Astrocyte (in vitro differentiated cells and primary cell): ENCODE data around the gene TMEM178B. TPM values are rescaled to one million over a fixed set of nuclear protein-coding genes. Genes with fewer than 3 reads are reported as not detected.
"Not testable (repeated sequence)": the region's sequence is repeated elsewhere in the genome, so short reads cannot be mapped to it uniquely, and the experiment has no call there.

Source experiments
- DNase-seq: peaks from one replicate; pipeline ENCODE4 v3.0.0-alpha.2; 2010; ENCODE audit warnings: low read depth
- FAIRE-seq: peaks from 2 replicates; lab custom pipeline; 2011; peaks lifted over from hg19 to GRCh38; lab: Jason Lieb, UNC
- H2AFZ ChIP-seq: 2 replicates; pipeline ENCODE4 v1.6.0; 2012; ENCODE audit warnings: low read depth, low read length, inconsistent platforms
- H3K27ac ChIP-seq: 2 replicates; pipeline ENCODE4 v1.5.1; 2011; ENCODE audit warnings: low read depth, low read length, inconsistent platforms
- H3K27me3 ChIP-seq: 2 replicates; pipeline ENCODE4 v1.6.0; 2011; ENCODE audit warnings: low read length, inconsistent platforms; ENCODE audit not compliant: insufficient read depth
- H3K36me3 ChIP-seq: 2 replicates; pipeline ENCODE4 v1.5.1; 2011; ENCODE audit warnings: low read length, inconsistent platforms; ENCODE audit not compliant: insufficient read depth
- H3K4me1 ChIP-seq: 2 replicates; pipeline ENCODE4 v1.5.1; 2011; ENCODE audit warnings: low read length, inconsistent platforms; ENCODE audit not compliant: insufficient read depth
- H3K4me2 ChIP-seq: 2 replicates; pipeline ENCODE4 v1.6.0; 2012; ENCODE audit warnings: low read length, inconsistent platforms
- H3K4me3 ChIP-seq: 2 replicates; pipeline ENCODE4 v1.5.1; 2011; ENCODE audit warnings: low read depth, mild to moderate bottlenecking, low read length, inconsistent platforms; ENCODE audit not compliant: insufficient read depth
- H3K79me2 ChIP-seq: 2 replicates; pipeline ENCODE4 v1.6.0; 2012; ENCODE audit warnings: mild to moderate bottlenecking, low read length, inconsistent platforms; ENCODE audit not compliant: insufficient read depth
- H3K9ac ChIP-seq: 2 replicates; pipeline ENCODE4 v1.6.0; 2012; ENCODE audit warnings: mild to moderate bottlenecking, low read length, inconsistent platforms
- H3K9me3 ChIP-seq: 2 replicates; pipeline ENCODE4 v1.5.1; 2012; ENCODE audit warnings: low read depth, mild to moderate bottlenecking, low read length, inconsistent platforms; ENCODE audit not compliant: insufficient read depth
- H4K20me1 ChIP-seq: 2 replicates; pipeline ENCODE4 v1.6.0; 2012; ENCODE audit warnings: low read length, inconsistent platforms; ENCODE audit not compliant: insufficient read depth
- H3K27ac Mint-ChIP-seq: one replicate; pipeline ENCODE4 v1.8.0; 2021; ENCODE audit warnings: mild to moderate bottlenecking, mixed read lengths; ENCODE audit not compliant: unreplicated experiment
- H3K27me3 Mint-ChIP-seq: one replicate; pipeline ENCODE4 v1.8.0; 2021; ENCODE audit warnings: low read depth, mixed read lengths; ENCODE audit not compliant: unreplicated experiment
- H3K36me3 Mint-ChIP-seq: one replicate; pipeline ENCODE4 v1.8.0; 2021; ENCODE audit warnings: low read depth, mixed read lengths; ENCODE audit not compliant: unreplicated experiment
- H3K4me1 Mint-ChIP-seq: one replicate; pipeline ENCODE4 v1.8.0; 2021; ENCODE audit warnings: low read depth, mixed read lengths; ENCODE audit not compliant: unreplicated experiment
- H3K4me3 Mint-ChIP-seq: one replicate; pipeline ENCODE4 v1.8.0; 2021; ENCODE audit warnings: mild to moderate bottlenecking, moderate library complexity, mixed read lengths; ENCODE audit not compliant: unreplicated experiment
- H3K9me3 Mint-ChIP-seq: one replicate; pipeline ENCODE4 v1.8.0; 2021; ENCODE audit warnings: mild to moderate bottlenecking, mixed read lengths; ENCODE audit not compliant: unreplicated experiment
- EZH2 ChIP-seq: IDR thresholded peaks from 2 replicates; pipeline ENCODE4 v1.6.1; 2012; ENCODE audit warnings: mild to moderate bottlenecking, low read length, inconsistent platforms; ENCODE audit not compliant: insufficient read depth
- total RNA-seq: library from RNA; stranded (reverse); gene quantifications from 2 replicates; pipeline ENCODE4 v1.2.1, GENCODE V29; 2021
- TF ChIP-seq, protein P1 (sequence below): IDR thresholded peaks from 2 replicates; pipeline ENCODE4 v1.5.1; 2011; ENCODE audit warnings: low read depth, mild to moderate bottlenecking, inconsistent platforms, low read length, moderate library complexity; ENCODE audit not compliant: insufficient read depth

Gene TMEM178B
- total RNA-seq, 1 donor from 2014 or later: 3.9 TPM

DNA sequence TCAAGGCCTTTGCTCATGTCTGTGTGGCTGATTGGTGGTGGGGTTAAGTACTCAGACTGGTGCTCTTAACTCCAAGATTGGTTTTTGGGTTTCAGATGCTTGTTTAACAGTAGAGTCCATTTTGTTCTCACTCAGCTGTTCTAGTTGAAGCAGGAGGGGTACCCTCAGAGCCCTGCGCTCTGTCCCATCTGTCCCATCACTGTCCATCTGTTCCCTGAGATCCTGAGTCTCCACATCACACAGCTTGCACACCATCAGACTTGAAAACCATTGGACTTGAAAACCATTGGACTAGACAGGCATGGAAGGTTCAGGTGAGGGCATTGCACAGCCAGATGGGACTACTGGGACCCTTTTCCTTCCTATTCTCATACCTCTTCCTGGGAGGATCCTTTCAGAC, 39.3 kb downstream of the TMEM178B start:
- H3K9me3 ChIP-seq: no peaks in the 10 kb centered on the region
- Mint-ChIP-seq H3K27ac (no peak overlapping the region), H3K36me3 (no peaks in the 10 kb centered on the region), H3K4me3 (no peak overlapping the region), H3K27me3 (peaks cover 5% of the 10 kb centered on the region), H3K4me1 (no peaks in the 10 kb centered on the region), H3K9me3 (peaks cover 1% of the 10 kb centered on the region)
- TF ChIP-seq EZH2: no peak
- TF ChIP-seq, protein P1, sequence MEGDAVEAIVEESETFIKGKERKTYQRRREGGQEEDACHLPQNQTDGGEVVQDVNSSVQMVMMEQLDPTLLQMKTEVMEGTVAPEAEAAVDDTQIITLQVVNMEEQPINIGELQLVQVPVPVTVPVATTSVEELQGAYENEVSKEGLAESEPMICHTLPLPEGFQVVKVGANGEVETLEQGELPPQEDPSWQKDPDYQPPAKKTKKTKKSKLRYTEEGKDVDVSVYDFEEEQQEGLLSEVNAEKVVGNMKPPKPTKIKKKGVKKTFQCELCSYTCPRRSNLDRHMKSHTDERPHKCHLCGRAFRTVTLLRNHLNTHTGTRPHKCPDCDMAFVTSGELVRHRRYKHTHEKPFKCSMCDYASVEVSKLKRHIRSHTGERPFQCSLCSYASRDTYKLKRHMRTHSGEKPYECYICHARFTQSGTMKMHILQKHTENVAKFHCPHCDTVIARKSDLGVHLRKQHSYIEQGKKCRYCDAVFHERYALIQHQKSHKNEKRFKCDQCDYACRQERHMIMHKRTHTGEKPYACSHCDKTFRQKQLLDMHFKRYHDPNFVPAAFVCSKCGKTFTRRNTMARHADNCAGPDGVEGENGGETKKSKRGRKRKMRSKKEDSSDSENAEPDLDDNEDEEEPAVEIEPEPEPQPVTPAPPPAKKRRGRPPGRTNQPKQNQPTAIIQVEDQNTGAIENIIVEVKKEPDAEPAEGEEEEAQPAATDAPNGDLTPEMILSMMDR: no peak
- no peaks in the 10 kb centered on the region for H3K36me3 ChIP-seq
- H3K9ac ChIP-seq: no peak overlapping the region
- H4K20me1 ChIP-seq: no peaks in the 10 kb centered on the region
- no peaks in the 10 kb centered on the region for H3K27me3 ChIP-seq
- FAIRE-seq (no peak), DNase-seq (no peak)
- H3K4me3 ChIP-seq: no peak overlapping the region
- no peak overlapping the region for H2AFZ ChIP-seq
- no peak overlapping the region for H3K27ac ChIP-seq
- H3K4me2 ChIP-seq: no peak overlapping the region
- no peaks in the 10 kb centered on the region for H3K79me2 ChIP-seq
- H3K4me1 ChIP-seq: no peaks in the 10 kb centered on the region

DNA sequence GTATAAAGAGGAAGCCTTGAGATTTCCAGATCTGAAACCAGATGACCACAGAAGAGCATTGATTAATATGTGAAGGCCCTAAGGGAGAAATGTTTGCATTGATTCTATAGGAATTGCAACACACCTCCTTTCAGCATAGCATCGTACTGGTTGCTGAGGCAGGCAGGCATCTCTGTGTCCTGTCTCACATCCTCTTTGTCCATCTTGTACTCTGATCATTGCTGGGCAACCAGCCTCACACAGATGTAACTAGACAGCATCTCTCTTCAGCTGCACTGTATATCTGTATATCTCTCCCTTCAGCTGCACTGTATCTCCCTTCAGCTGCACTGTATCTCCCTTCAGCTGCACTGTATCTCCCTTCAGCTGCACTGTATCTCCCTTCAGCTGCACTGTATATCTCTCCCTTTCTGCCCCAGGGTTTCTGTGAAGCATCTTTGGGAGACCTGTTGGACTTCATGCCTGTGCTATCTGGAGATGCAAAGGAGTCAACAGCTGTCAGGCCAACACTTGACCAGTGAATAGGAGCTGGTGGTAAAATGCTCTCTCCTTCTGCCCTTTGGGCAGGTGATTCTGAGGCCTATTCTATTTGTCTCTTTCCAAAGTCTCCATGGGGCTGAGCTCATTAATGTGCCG, 40.3 kb downstream of the TMEM178B start:
- no peak for FAIRE-seq
- H3K4me3 Mint-ChIP-seq: no peak overlapping the region
- TF ChIP-seq, protein P1: no peak
- no peak for TF ChIP-seq EZH2

GRCh38 chr7:141115965-141116364, 42.1 kb downstream of the TMEM178B start:
- H3K9me3 ChIP-seq: no peaks in the 10 kb centered on the region
- H3K27ac Mint-ChIP-seq: no peak overlapping the region
- H3K27ac ChIP-seq: no peak overlapping the region
- H3K4me3 Mint-ChIP-seq: no peak overlapping the region
- H3K4me1 Mint-ChIP-seq: no peaks in the 10 kb centered on the region
- no peaks in the 10 kb centered on the region for H3K4me1 ChIP-seq
- peaks cover 1% of the 10 kb centered on the region for H3K9me3 Mint-ChIP-seq
- peaks cover 5% of the 10 kb centered on the region for H3K27me3 Mint-ChIP-seq
- DNase-seq (no peak), FAIRE-seq (no peak)
- H3K4me2 ChIP-seq: no peak overlapping the region
- no peak overlapping the region for H3K4me3 ChIP-seq
- H3K79me2 ChIP-seq: no peaks in the 10 kb centered on the region
- H3K27me3 ChIP-seq: no peaks in the 10 kb centered on the region
- no peaks in the 10 kb centered on the region for H4K20me1 ChIP-seq
- TF ChIP-seq, protein P1: no peak
- TF ChIP-seq EZH2: no peak
- no peaks in the 10 kb centered on the region for H3K36me3 ChIP-seq
- H2AFZ ChIP-seq: no peak overlapping the region
- no peak overlapping the region for H3K9ac ChIP-seq
- no peaks in the 10 kb centered on the region for H3K36me3 Mint-ChIP-seq

More for the DNA sequence above, 40.3 kb downstream of the TMEM178B start:
- Histone ChIP-seq H3K4me1 (no peaks in the 10 kb centered on the region), H3K9me3 (no peaks in the 10 kb centered on the region), H3K79me2 (no peaks in the 10 kb centered on the region), H3K9ac (no peak overlapping the region), H3K36me3 (no peaks in the 10 kb centered on the region), H3K27me3 (no peaks in the 10 kb centered on the region), H3K4me3 (no peak overlapping the region), H3K4me2 (no peak overlapping the region), H3K27ac (no peak overlapping the region), H4K20me1 (no peaks in the 10 kb centered on the region), H2AFZ (no peak overlapping the region)
- Mint-ChIP-seq H3K27ac (no peak overlapping the region), H3K9me3 (peaks cover 1% of the 10 kb centered on the region), H3K36me3 (no peaks in the 10 kb centered on the region), H3K4me1 (no peaks in the 10 kb centered on the region), H3K27me3 (peaks cover 5% of the 10 kb centered on the region)
- DNase-seq: no peak

DNA sequence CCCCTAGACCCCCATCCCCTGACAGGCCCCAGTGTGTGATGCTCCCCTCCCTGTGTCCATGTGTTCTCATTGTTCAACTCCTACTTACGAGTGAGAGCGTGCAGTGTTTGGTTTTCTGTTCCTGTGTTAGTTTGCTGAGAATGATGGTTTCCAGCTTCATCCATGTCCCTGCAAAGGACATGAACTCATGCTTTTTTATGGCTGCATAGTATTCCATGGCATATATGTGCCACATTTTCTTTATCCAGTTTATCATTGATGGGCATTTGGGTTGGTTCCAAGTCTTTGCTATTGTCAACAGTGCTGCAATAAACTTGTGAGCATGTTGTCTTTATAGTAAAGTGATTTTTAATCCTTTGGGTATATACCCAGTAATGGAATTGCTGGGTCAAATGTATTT, 42.8 kb downstream of the TMEM178B start:
- H3K27ac ChIP-seq, H3K4me1 ChIP-seq, H3K4me1 Mint-ChIP-seq, H3K79me2 ChIP-seq, H4K20me1 ChIP-seq, H3K36me3 Mint-ChIP-seq, H3K27me3 ChIP-seq, H3K36me3 ChIP-seq, H3K27ac Mint-ChIP-seq, H3K9me3 ChIP-seq, H3K4me3 Mint-ChIP-seq, H3K9ac ChIP-seq, H3K9me3 Mint-ChIP-seq, DNase-seq, H3K4me2 ChIP-seq, H3K27me3 Mint-ChIP-seq, FAIRE-seq, H3K4me3 ChIP-seq, H2AFZ ChIP-seq: not testable (repeated sequence)
